H1 (cell line): ENCODE measurements around the gene FRZB. TPM values are rescaled to one million over a fixed set of nuclear protein-coding genes. Genes with fewer than 3 reads are reported as not detected.

ENCODE experiments used
- CTCF ChIA-PET: fragments of 300-600 bp; sonication (Branson Sonifier 250); formaldehyde crosslinking; loops from one replicate; lab custom pipeline; 2021; ENCODE audit not compliant: partially characterized antibody; lab: Charles Lee
- POLR2A ChIA-PET: fragments of 300-600 bp; sonication (Branson Sonifier 250); formaldehyde crosslinking; loops from one replicate; lab custom pipeline; 2021; ENCODE audit warnings: inconsistent platforms; ENCODE audit not compliant: partially characterized antibody; lab: Charles Lee
- DNase-seq, 2 experiments: peaks; one replicate each; pipeline versions ENCODE4 v3.0.0 to v3.0.0-alpha.2; 2010 to 2022; ENCODE audit warnings: low spot score in 2 of 2, low read depth in 1 of 2, mixed read lengths in 1 of 2
- FAIRE-seq: peaks from 2 replicates; lab custom pipeline; 2011; peaks lifted over from hg19 to GRCh38; lab: Jason Lieb, UNC
- H2AFZ ChIP-seq: 2 replicates; pipeline ENCODE4 v1.8.1; 2012; ENCODE audit warnings: low read length, inconsistent platforms
- H2AK5ac ChIP-seq: 2 replicates; pipeline ENCODE4 v1.6.1; 2013; ENCODE audit warnings: low read depth, low read length
- H2BK120ac ChIP-seq: replicated peaks from 2 replicates; pipeline ENCODE3; 2013; ENCODE audit warnings: low read depth, low read length, inconsistent platforms
- H2BK12ac ChIP-seq: 2 replicates; pipeline ENCODE4 v1.6.1; 2013; ENCODE audit warnings: low read depth, low read length
- H2BK15ac ChIP-seq: 2 replicates; pipeline ENCODE4 v1.6.1; 2013; ENCODE audit warnings: low read length
- H2BK20ac ChIP-seq: 2 replicates; pipeline ENCODE4 v1.6.1; 2013; ENCODE audit warnings: low read length
- H2BK5ac ChIP-seq: 2 replicates; pipeline ENCODE4 v1.6.1; 2013; ENCODE audit warnings: low read depth, low read length
- H3K14ac ChIP-seq: 2 replicates; pipeline ENCODE4 v1.6.1; 2013; ENCODE audit warnings: inconsistent platforms; ENCODE audit not compliant: insufficient read length
- H3K18ac ChIP-seq: 2 replicates; pipeline ENCODE4 v1.6.1; 2013; ENCODE audit warnings: low read length; ENCODE audit errors: extremely low read depth
- H3K23ac ChIP-seq: 2 replicates; pipeline ENCODE4 v1.6.1; 2013; ENCODE audit warnings: inconsistent platforms; ENCODE audit not compliant: insufficient read length
- H3K23me2 ChIP-seq: 2 replicates; pipeline ENCODE4 v1.6.1; 2013; ENCODE audit warnings: low read depth, low read length
- H3K27ac ChIP-seq: 2 replicates; pipeline ENCODE4 v1.6.1; 2011; ENCODE audit warnings: low read depth, low read length, inconsistent platforms
- H3K27me3 ChIP-seq, 4 experiments: replicated peaks in 1 of 4; 1 replicate in 1 of 4; 2 replicates in 3 of 4; pipeline versions ENCODE4 v1.6.1 to v1.8.1; 2011 to 2013; ENCODE audit warnings: low read length in 3 of 4, mild to moderate bottlenecking in 3 of 4, inconsistent platforms in 2 of 4, mixed read lengths in 2 of 4, moderate library complexity in 1 of 4; ENCODE audit not compliant: control insufficient read depth in 3 of 4, insufficient read depth in 3 of 4; ENCODE audit errors: extremely low read depth in 1 of 4
- H3K36me3 ChIP-seq, 4 experiments: 2 replicates each; pipeline versions ENCODE4 v1.6.1 to v1.8.1; 2011 to 2013; ENCODE audit warnings: mild to moderate bottlenecking in 4 of 4, low read length in 3 of 4, moderate library complexity in 2 of 4, control low read depth in 1 of 4, inconsistent platforms in 1 of 4; ENCODE audit not compliant: insufficient read depth in 4 of 4, control insufficient read depth in 2 of 4
- H3K4ac ChIP-seq: replicated peaks from 2 replicates; pipeline ENCODE3; 2013; ENCODE audit warnings: low read length, low read depth, mixed read lengths, inconsistent platforms; ENCODE audit not compliant: insufficient read length
- H3K4me1 ChIP-seq, 4 experiments: replicated peaks in 1 of 4; 1 replicate in 1 of 4; 2 replicates in 3 of 4; pipeline versions ENCODE4 v1.6.1 to v1.8.1; 2011 to 2013; ENCODE audit warnings: low read length in 3 of 4, inconsistent platforms in 2 of 4, mixed read lengths in 1 of 4; ENCODE audit not compliant: insufficient read depth in 4 of 4, control insufficient read depth in 3 of 4
- H3K4me2 ChIP-seq, 2 experiments: 2 replicates each; pipeline versions ENCODE4 v1.6.1 to v1.8.1; 2011 to 2013; ENCODE audit warnings: low read depth in 2 of 2, low read length in 2 of 2, control low read depth in 1 of 2, inconsistent platforms in 1 of 2, mild to moderate bottlenecking in 1 of 2; ENCODE audit not compliant: insufficient read depth in 1 of 2
- H3K4me3 ChIP-seq, 4 experiments: fragments of 200-600, 300-600 bp in 1 of 4; sonication (generic), shearing (Covaris generic), sonication (Bioruptor Twin) in 1 of 4; 2 replicates each; pipeline versions ENCODE4 v1.5.1 to v1.8.1; 2011 to 2016; ENCODE audit warnings: low read length in 4 of 4, low read depth in 3 of 4, control low read depth in 2 of 4, inconsistent platforms in 2 of 4, mild to moderate bottlenecking in 2 of 4, mixed read lengths in 1 of 4, moderate library complexity in 1 of 4; ENCODE audit not compliant: insufficient read depth in 2 of 4; ENCODE audit errors: extremely low read depth in 1 of 4
- H3K56ac ChIP-seq: replicated peaks from 2 replicates; pipeline ENCODE3; 2013; ENCODE audit warnings: low read depth, mild to moderate bottlenecking, mixed read lengths, low read length, inconsistent platforms; ENCODE audit not compliant: insufficient read length
- H3K79me1 ChIP-seq: 2 replicates; pipeline ENCODE4 v1.6.1; 2013; ENCODE audit warnings: low read depth, low read length, control low read depth
- H3K79me2 ChIP-seq, 2 experiments: 2 replicates each; pipeline versions ENCODE4 v1.6.1 to v1.8.1; 2012 to 2013; ENCODE audit warnings: low read length in 2 of 2, mild to moderate bottlenecking in 2 of 2, inconsistent platforms in 1 of 2; ENCODE audit not compliant: insufficient read depth in 2 of 2, control insufficient read depth in 1 of 2
- H3K9ac ChIP-seq, 4 experiments: replicated peaks in 1 of 4; 1 replicate in 1 of 4; 2 replicates in 3 of 4; pipeline versions ENCODE4 v1.6.1 to v1.8.1; 2011 to 2013; ENCODE audit warnings: low read depth in 3 of 4, low read length in 3 of 4, control low read depth in 2 of 4, mild to moderate bottlenecking in 2 of 4, moderate library complexity in 2 of 4, inconsistent platforms in 1 of 4; ENCODE audit errors: extremely low read depth in 1 of 4
- H3K9me3 ChIP-seq, 2 experiments: 2 replicates each; pipeline versions ENCODE4 v1.6.1 to v1.8.1; 2012 to 2013; ENCODE audit warnings: mild to moderate bottlenecking in 2 of 2, moderate library complexity in 2 of 2, control low read depth in 1 of 2, inconsistent platforms in 1 of 2, low read depth in 1 of 2, low read length in 1 of 2, mixed read lengths in 1 of 2; ENCODE audit not compliant: insufficient read depth in 2 of 2
- H4K20me1 ChIP-seq, 2 experiments: replicated peaks in 1 of 2; 2 replicates each; pipeline versions ENCODE3 to v1.8.1; 2011 to 2013; ENCODE audit warnings: inconsistent platforms in 2 of 2, low read length in 2 of 2, mild to moderate bottlenecking in 1 of 2; ENCODE audit not compliant: insufficient read depth in 2 of 2, control insufficient read depth in 1 of 2
- H4K5ac ChIP-seq: 2 replicates; pipeline ENCODE4 v1.6.1; 2013; ENCODE audit warnings: low read length, low read depth, mixed read lengths, inconsistent platforms; ENCODE audit not compliant: insufficient read length
- H4K8ac ChIP-seq: 2 replicates; pipeline ENCODE4 v1.8.0; 2013; ENCODE audit warnings: mild to moderate bottlenecking, moderate library complexity, low read length, inconsistent platforms; ENCODE audit not compliant: insufficient read depth; ENCODE audit errors: extremely low read depth
- H4K91ac ChIP-seq: replicated peaks from 2 replicates; pipeline ENCODE3; 2013; ENCODE audit warnings: low read length, mixed read lengths, inconsistent platforms; ENCODE audit not compliant: insufficient read length
- ATF3 ChIP-seq: IDR thresholded peaks from 2 replicates; pipeline ENCODE4 v1.6.1; 2011; ENCODE audit warnings: low read depth, mild to moderate bottlenecking, low read length; ENCODE audit not compliant: insufficient read depth
- CREB1 ChIP-seq: IDR thresholded peaks from 2 replicates; pipeline ENCODE4 v1.6.1; 2012; ENCODE audit warnings: inconsistent platforms
- CTCF ChIP-seq, 3 experiments: IDR thresholded peaks; 1 replicate in 2 of 3; 2 replicates in 1 of 3; pipeline versions ENCODE4 v1.5.1 to v1.6.1; 2011; ENCODE audit warnings: low read length in 3 of 3, mild to moderate bottlenecking in 3 of 3, inconsistent platforms in 2 of 3, low read depth in 1 of 3, moderate library complexity in 1 of 3; ENCODE audit not compliant: insufficient read depth in 1 of 3; ENCODE audit errors: control extremely low read depth in 1 of 3
- EZH2 ChIP-seq: fragments of 200-600 bp; sonication (generic); IDR thresholded peaks from 2 replicates; pipeline ENCODE4 v1.7.1; 2012; ENCODE audit warnings: low read depth, mild to moderate bottlenecking, moderate library complexity, low read length, inconsistent platforms; ENCODE audit not compliant: severe bottlenecking
- KDM1A ChIP-seq: fragments of 200-600, 300-600 bp; sonication (generic); IDR thresholded peaks from 2 replicates; pipeline ENCODE4 v1.7.1; 2016; ENCODE audit warnings: mild to moderate bottlenecking, low read length, borderline replicate concordance
- PHF8 ChIP-seq: fragments of 200-600 bp; sonication (generic); conservative IDR thresholded peaks from 2 replicates; pipeline ENCODE4 v1.7.1; 2012; ENCODE audit warnings: low read depth, mild to moderate bottlenecking, inconsistent platforms, low read length, moderate library complexity
- RNF2 ChIP-seq: fragments of 200-900, 300-1000 bp; sonication (generic); IDR thresholded peaks from 2 replicates; pipeline ENCODE4 v1.7.1; 2016; ENCODE audit warnings: borderline replicate concordance, low read depth, mild to moderate bottlenecking, antibody characterized with exemption, low read length; ENCODE audit not compliant: poor library complexity, severe bottlenecking; ENCODE audit errors: missing control alignments
- SAP30 ChIP-seq: fragments of 300-600 bp; sonication (generic); IDR thresholded peaks from 2 replicates; pipeline ENCODE4 v1.7.1; 2012; ENCODE audit warnings: low read length, moderate library complexity, mild to moderate bottlenecking, inconsistent platforms; ENCODE audit not compliant: insufficient read depth, insufficient replicate concordance
- SRF ChIP-seq: IDR thresholded peaks from 2 replicates; pipeline ENCODE4 v1.6.1; 2011; ENCODE audit warnings: mild to moderate bottlenecking, low read depth, low read length, moderate library complexity
- TAF7 ChIP-seq: optimal IDR thresholded peaks from 2 replicates; pipeline ENCODE3; 2011; ENCODE audit warnings: low read depth, mild to moderate bottlenecking, inconsistent platforms, low read length, moderate library complexity, borderline replicate concordance
- WGBS, 2 experiments: shearing (Covaris generic) in 1 of 2; methylation state at CpG; one replicate each; pipeline versions ENCODE4 v1.1.6 to v1.1.7; 2013 to 2015; ENCODE audit warnings: low lambda C conversion rate in 2 of 2, mixed read lengths in 2 of 2, inconsistent platforms in 1 of 2, low coverage in 1 of 2, missing lambda C conversion rate in 1 of 2; ENCODE audit not compliant: insufficient replicate concordance in 2 of 2, insufficient coverage in 1 of 2, insufficient read length in 1 of 2; ENCODE audit errors: extremely low coverage in 1 of 2, missing lambda C conversion rate in 1 of 2; 5-methylcytosine and 5-hydroxymethylcytosine counted together
- polyA plus RNA-seq, 7 experiments: library from polyadenylated mRNA; depleted of rRNA in 3 of 7; stranded (reverse) in 5 of 7; unstranded in 2 of 7; fragments of >200 nt in 5 of 7; fragments of 200-250 nt in 2 of 7; gene quantifications; 1 replicate in 5 of 7; 2 replicates in 1 of 7; 4 replicates in 1 of 7; pipeline versions ENCODE4 v1.2.1 to v1.2.3, GENCODE V29; 2011 to 2013; ENCODE audit warnings: missing spikeins in 2 of 7, mixed read lengths in 2 of 7
- total RNA-seq: library from RNA; stranded (reverse); fragmentation: NEBNext Ultra II Directional; extraction: Animal tissue kit (Norgen Biotek cat#: 25700); gene quantifications from 2 replicates; pipeline ENCODE4 v1.2.1, GENCODE V29; 2021

Gene FRZB
- total and polyA plus RNA-seq, 2 of the 8 experiments (the other 6 are each of a cell fraction or from before 2014, with no cell fraction given) = 4.4 to 4.6 TPM

GRCh38 chr2:182836451-182836850, 30.0 kb downstream of the FRZB start:
- Histone ChIP-seq H2AK5ac (no peak overlapping the region), H4K5ac (no peak overlapping the region), H3K14ac (no peak overlapping the region), H3K4me3 (no peak overlapping the region), H3K36me3 (no peaks in the 10 kb centered on the region), H3K9me3 (no peaks in the 10 kb centered on the region), H3K27ac (no peak overlapping the region), H3K79me1 (no peaks in the 10 kb centered on the region), H3K4me2 (no peak overlapping the region), H3K9ac (no peak overlapping the region), H2BK20ac (no peak overlapping the region), H4K20me1 (no peaks in the 10 kb centered on the region), H2BK12ac (no peak overlapping the region), H4K91ac (no peak overlapping the region), H2BK5ac (no peak overlapping the region), H3K23me2 (no peaks in the 10 kb centered on the region), H3K79me2 (no peaks in the 10 kb centered on the region), H3K18ac (no peak overlapping the region), H3K56ac (no peak overlapping the region), H2BK120ac (no peak overlapping the region), H3K4ac (no peak overlapping the region), H3K27me3 (no peaks in the 10 kb centered on the region), H2BK15ac (no peak overlapping the region), H4K8ac (no peak overlapping the region), H3K4me1 (peaks cover 0 to 4% (median 0%) of the 10 kb centered on the region in 4 experiments; a peak in 4 of 7 replicates), H2AFZ (no peak overlapping the region), H3K23ac (no peak overlapping the region)
- no peak for DNase-seq
- CTCF ChIA-PET = interaction anchor here (0.7 kb wide), 2 partner anchors 30 to 775 kb away, joined by 3 read pairs; partner anchors contain the start of gene FRZB
- POLR2A ChIA-PET = no interaction called here
- WGBS, 2 experiments = 82% methylated on average over 3 of the region's 3 CpGs; no CpG with 5 or more reads in 1 of the 2 experiments
- FAIRE-seq = no peak
- no peak for TF ChIP-seq TAF7
- no peak for TF ChIP-seq CREB1
- no peak for TF ChIP-seq KDM1A
- TF ChIP-seq SAP30 = no peak
- TF ChIP-seq EZH2 = no peak
- TF ChIP-seq RNF2 = no peak
- no peak for TF ChIP-seq PHF8
- TF ChIP-seq CTCF (IDR thresholded peaks at IDR 0.05; ENCODE audit: control extremely low read depth in 1 of 3, insufficient read depth in 1 of 3, low read depth in 1 of 3, low read length in 3 of 3) = no peak
- no peak for TF ChIP-seq ATF3
- TF ChIP-seq SRF = no peak
